Stomach smooth muscle (tissue), 2 donors: ENCODE data around the gene PHF23.

Experiments used
- H3K27ac ChIP-seq: one replicate; pipeline ENCODE4 v1.7.0; 2013; ENCODE audit warnings: mild to moderate bottlenecking, low read length, inconsistent platforms
- H3K27me3 ChIP-seq, 2 donors: one replicate each; pipeline ENCODE4 v1.7.0; 2013; ENCODE audit warnings: low read length in 2 of 2; ENCODE audit not compliant: insufficient read depth in 2 of 2, control insufficient read depth in 1 of 2
- H3K36me3 ChIP-seq, 2 donors: one replicate each; pipeline ENCODE4 v1.7.0; 2013; ENCODE audit warnings: low read length in 2 of 2; ENCODE audit not compliant: control insufficient read depth in 2 of 2, insufficient read depth in 2 of 2
- H3K4me1 ChIP-seq: one replicate; pipeline ENCODE4 v1.7.0; 2013; ENCODE audit warnings: low read length; ENCODE audit not compliant: control insufficient read depth, insufficient read depth
- H3K4me3 ChIP-seq, 2 donors: one replicate each; pipeline ENCODE4 v1.7.0; 2013; ENCODE audit warnings: low read length in 2 of 2
- H3K9ac ChIP-seq, 2 donors: one replicate each; pipeline ENCODE4 v1.7.0; 2013; ENCODE audit warnings: low read length in 2 of 2, mild to moderate bottlenecking in 1 of 2
- H3K9me3 ChIP-seq, 2 donors: one replicate each; pipeline ENCODE4 v1.7.0; 2013; ENCODE audit warnings: low read length in 2 of 2; ENCODE audit not compliant: control insufficient read depth in 2 of 2
- donor health status: healthy.
- donor health status: Pancreatic carcinoma.

PHF23 gene

GRCh38 chr17:7236808-7237207 lies 2.4 kb downstream of the PHF23 start:
- Histone ChIP-seq H3K4me1 (peaks cover 57% of the 10 kb centered on the region), H3K27ac (peak overlapping the region; percentile 73), H3K4me3 (peak overlapping the region; percentile 54 to 96)

GRCh38 chr17:7235693-7236665 lies 3.3 kb downstream of the PHF23 start:
- Histone ChIP-seq H3K4me1 (peaks cover 54% of the 10 kb centered on the region), H3K4me3 (no peak overlapping the region)

More at GRCh38 chr17:7236808-7237207, 2.4 kb downstream of the PHF23 start:
- H3K36me3 ChIP-seq = peaks cover 19 to 20% of the 10 kb centered on the region in 2 donors
- H3K27me3 ChIP-seq = no peaks in the 10 kb centered on the region
- peak overlapping the region; percentile 13 to 62 for H3K9ac ChIP-seq
- H3K9me3 ChIP-seq = no peaks in the 10 kb centered on the region

GRCh38 chr17:7234083-7234951 lies 4.9 kb downstream of the PHF23 start, which contains the start of gene DVL2:
Gene DVL2, minus strand, starts transcription at chr17:7234517. Its CDS starts 255 bp downstream, at chr17:7234262.
- peak within 1 kb of the TSS; percentile 87 to 92 for H3K4me3 ChIP-seq
- no peaks in the 10 kb centered on the region for H3K9me3 ChIP-seq
- H3K27ac ChIP-seq = peak within 1 kb of the TSS; percentile 81
- H3K36me3 ChIP-seq = peaks cover 18 to 22% of the 10 kb centered on the region in 2 donors
- H3K9ac ChIP-seq = peak within 1 kb of the TSS; percentile 84 to 91
- no peaks in the 10 kb centered on the region for H3K27me3 ChIP-seq
- peaks cover 41% of the 10 kb centered on the region for H3K4me1 ChIP-seq

More at GRCh38 chr17:7235693-7236665, 3.3 kb downstream of the PHF23 start:
- H3K36me3 ChIP-seq = peaks cover 18 to 20% of the 10 kb centered on the region in 2 donors
- no peaks in the 10 kb centered on the region for H3K9me3 ChIP-seq
- no peaks in the 10 kb centered on the region for H3K27me3 ChIP-seq
- H3K27ac ChIP-seq = no peak overlapping the region
- H3K9ac ChIP-seq = no peak overlapping the region

GRCh38 chr17:7233701-7234082 lies 5.6 kb downstream of the PHF23 start:
- Histone ChIP-seq H3K4me3 (peak overlapping the region; percentile 87 to 92), H3K4me1 (peaks cover 41% of the 10 kb centered on the region), H3K27ac (peak overlapping the region; percentile 81), H3K27me3 (no peaks in the 10 kb centered on the region), H3K9ac (peak overlapping the region; percentile 84 to 91), H3K9me3 (no peaks in the 10 kb centered on the region), H3K36me3 (peaks cover 24 to 26% of the 10 kb centered on the region in 2 donors)

- peaks cover 36% of the 10 kb centered on the region for H3K4me1 ChIP-seq
- no peak overlapping the region for H3K27ac ChIP-seq
- no peaks in the 10 kb centered on the region for H3K27me3 ChIP-seq
- peaks cover 37 to 38% of the 10 kb centered on the region in 2 donors for H3K36me3 ChIP-seq
- no peaks in the 10 kb centered on the region for H3K9me3 ChIP-seq
- no peak overlapping the region for H3K9ac ChIP-seq
- H3K4me3 ChIP-seq = no peak overlapping the region
Measured at GRCh38 chr17:7232114-7232513, 7.1 kb downstream of the PHF23 start.

- H3K9ac ChIP-seq = no peak overlapping the region
- H3K27ac ChIP-seq = no peak overlapping the region
- H3K4me3 ChIP-seq = no peak overlapping the region
- H3K9me3 ChIP-seq = no peaks in the 10 kb centered on the region
- peaks cover 38 to 46% of the 10 kb centered on the region in 2 donors for H3K36me3 ChIP-seq
- no peaks in the 10 kb centered on the region for H3K27me3 ChIP-seq
- H3K4me1 ChIP-seq = peaks cover 19% of the 10 kb centered on the region
Measured at GRCh38 chr17:7229504-7229903, 9.8 kb downstream of the PHF23 start.

GRCh38 chr17:7228920-7229319 lies 10.3 kb downstream of the PHF23 start:
- no peak overlapping the region for H3K27ac ChIP-seq
- H3K4me3 ChIP-seq = no peak overlapping the region

GRCh38 chr17:7226721-7227710 lies 12.2 kb downstream of the PHF23 start:
- peaks cover 10% of the 10 kb centered on the region for H3K4me1 ChIP-seq
- no peaks in the 10 kb centered on the region for H3K9me3 ChIP-seq
- no peak overlapping the region for H3K4me3 ChIP-seq
- no peak overlapping the region for H3K27ac ChIP-seq
- H3K27me3 ChIP-seq = no peaks in the 10 kb centered on the region
- H3K36me3 ChIP-seq = peaks cover 57 to 67% of the 10 kb centered on the region in 2 donors
- no peak overlapping the region for H3K9ac ChIP-seq

More at GRCh38 chr17:7228920-7229319, 10.3 kb downstream of the PHF23 start:
- H3K9me3 ChIP-seq = no peaks in the 10 kb centered on the region
- H3K27me3 ChIP-seq = no peaks in the 10 kb centered on the region
- H3K36me3 ChIP-seq = peaks cover 41 to 50% of the 10 kb centered on the region in 2 donors
- no peak overlapping the region for H3K9ac ChIP-seq
- peaks cover 19% of the 10 kb centered on the region for H3K4me1 ChIP-seq

- Histone ChIP-seq H3K36me3 (peaks cover 60 to 67% of the 10 kb centered on the region in 2 donors), H3K4me1 (peaks cover 14% of the 10 kb centered on the region), H3K9ac (no peak overlapping the region), H3K9me3 (no peaks in the 10 kb centered on the region), H3K27ac (peak overlapping the region; percentile 24), H3K4me3 (no peak overlapping the region), H3K27me3 (no peaks in the 10 kb centered on the region)
Measured at GRCh38 chr17:7225711-7226331, 13.4 kb downstream of the PHF23 start.
